Left lung (tissue), 10 donors: ENCODE measurements around the gene C11orf16. TPM values are rescaled to one million over a fixed set of nuclear protein-coding genes. Genes with fewer than 3 reads are reported as not detected.

ENCODE experiments used
- ATAC-seq: fragments of 200-7000 bp; cut with Tn5 transposase; one replicate; pipeline ENCODE4 v1.9.1; 2020; ENCODE audit warnings: moderate library complexity
- DNase-seq, 4 donors: peaks; one replicate each; pipeline ENCODE4 v3.0.0-alpha.2; 2013 to 2020
- H3K27ac ChIP-seq, 2 donors: fragments of 200-600 bp; sonication (generic) in 1 of 2; one replicate each; pipeline versions ENCODE4 v1.5.0 to v1.8.0; 2020 to 2021
- H3K27me3 ChIP-seq, 2 donors: fragments of 200-600 bp; sonication (generic) in 1 of 2; one replicate each; pipeline versions ENCODE4 v1.5.0 to v1.8.0; 2020 to 2021
- H3K36me3 ChIP-seq, 2 donors: fragments of 200-600 bp; sonication (generic) in 1 of 2; one replicate each; pipeline versions ENCODE4 v1.5.0 to v1.8.0; 2020 to 2021
- H3K4me1 ChIP-seq, 2 donors: fragments of 200-600 bp; one replicate each; pipeline ENCODE4 v1.8.0; 2021
- H3K4me3 ChIP-seq, 2 donors: fragments of 200-600 bp; sonication (generic) in 1 of 2; one replicate each; pipeline versions ENCODE4 v1.5.0 to v1.8.0; 2020 to 2021; ENCODE audit warnings: mild to moderate bottlenecking in 1 of 2
- H3K9me3 ChIP-seq, 2 donors: fragments of 200-600 bp; sonication (generic) in 1 of 2; one replicate each; pipeline versions ENCODE4 v1.5.0 to v1.8.0; 2020 to 2021
- intact Hi-C, 2 donors: fragments of 100-400 bp; cut with DNase I; formaldehyde crosslinking; loops; one replicate each; pipeline versions ENCODE4 v1.11.2 to v1.14.2; 2022
- polyA plus RNA-seq, 6 donors: library from polyadenylated mRNA; unstranded; fragments of 120-200 nt; gene quantifications; one replicate each; pipeline ENCODE4 v1.2.1, GENCODE V29; 2013; ENCODE audit not compliant: insufficient read length in 6 of 6
- total RNA-seq, 2 donors: library from RNA; stranded (reverse); fragmentation: NEBNext Ultra II Directional; extraction: Animal tissue kit (Norgen Biotek cat#: 25700); gene quantifications; one replicate each; pipeline ENCODE4 v1.2.1, GENCODE V29; 2021
- TF ChIP-seq, protein P1 (sequence below), 2 donors: fragments of 200-600 bp; sonication (generic) in 1 of 2; IDR thresholded peaks; one replicate each; pipeline versions ENCODE4 v1.5.0 to v1.8.0; 2021; ENCODE audit warnings: antibody characterized with exemption in 2 of 2
- donor health status: DM: no; HTN: yes; CAD: no.
- donor health status: DM: no; HTN: no; CAD: no.

The C11orf16 gene
- total and polyA plus RNA-seq, 8 donors = 1.5 to 8.1 (median 4.2) TPM; not detected in 1

- intact Hi-C loops = no loop called here
- TF ChIP-seq, protein P1, sequence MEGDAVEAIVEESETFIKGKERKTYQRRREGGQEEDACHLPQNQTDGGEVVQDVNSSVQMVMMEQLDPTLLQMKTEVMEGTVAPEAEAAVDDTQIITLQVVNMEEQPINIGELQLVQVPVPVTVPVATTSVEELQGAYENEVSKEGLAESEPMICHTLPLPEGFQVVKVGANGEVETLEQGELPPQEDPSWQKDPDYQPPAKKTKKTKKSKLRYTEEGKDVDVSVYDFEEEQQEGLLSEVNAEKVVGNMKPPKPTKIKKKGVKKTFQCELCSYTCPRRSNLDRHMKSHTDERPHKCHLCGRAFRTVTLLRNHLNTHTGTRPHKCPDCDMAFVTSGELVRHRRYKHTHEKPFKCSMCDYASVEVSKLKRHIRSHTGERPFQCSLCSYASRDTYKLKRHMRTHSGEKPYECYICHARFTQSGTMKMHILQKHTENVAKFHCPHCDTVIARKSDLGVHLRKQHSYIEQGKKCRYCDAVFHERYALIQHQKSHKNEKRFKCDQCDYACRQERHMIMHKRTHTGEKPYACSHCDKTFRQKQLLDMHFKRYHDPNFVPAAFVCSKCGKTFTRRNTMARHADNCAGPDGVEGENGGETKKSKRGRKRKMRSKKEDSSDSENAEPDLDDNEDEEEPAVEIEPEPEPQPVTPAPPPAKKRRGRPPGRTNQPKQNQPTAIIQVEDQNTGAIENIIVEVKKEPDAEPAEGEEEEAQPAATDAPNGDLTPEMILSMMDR (IDR thresholded peaks at IDR 0.05) = no peak
- H3K27ac ChIP-seq = no peak overlapping the region
- no peak for DNase-seq
- no peak overlapping the region for H3K4me3 ChIP-seq
- ATAC-seq = no peak
- no peaks in the 10 kb centered on the region for H3K4me1 ChIP-seq
- no peaks in the 10 kb centered on the region for H3K27me3 ChIP-seq
- no peaks in the 10 kb centered on the region for H3K36me3 ChIP-seq
- H3K9me3 ChIP-seq = no peaks in the 10 kb centered on the region
Measured at GRCh38 chr11:8971196-8971923, 38.6 kb upstream of the C11orf16 start.

DNA sequence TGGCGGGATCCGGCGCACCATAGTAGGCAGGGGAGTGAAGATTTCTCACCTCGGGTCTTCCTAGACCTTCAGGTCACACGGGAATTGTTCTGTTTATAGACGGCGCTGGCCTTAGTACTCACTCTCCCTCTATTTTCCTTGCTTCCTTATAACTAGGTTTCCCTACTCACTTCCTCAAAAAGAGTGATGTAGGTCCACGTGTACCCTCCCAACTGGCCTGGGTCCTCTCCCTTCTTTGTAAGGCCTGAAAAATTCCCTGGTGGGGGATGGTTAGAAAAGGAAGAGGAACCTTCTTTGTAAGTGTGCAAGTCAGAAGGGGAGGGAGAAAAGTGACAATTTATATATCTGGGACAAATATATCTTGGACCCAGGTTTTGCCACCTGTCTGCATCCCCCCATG lies 34.4 kb upstream of the C11orf16 start:
- Histone ChIP-seq H3K27ac (no peak overlapping the region), H3K27me3 (no peaks in the 10 kb centered on the region), H3K36me3 (no peaks in the 10 kb centered on the region), H3K4me3 (no peak overlapping the region), H3K9me3 (no peaks in the 10 kb centered on the region), H3K4me1 (peaks cover 9 to 25% of the 10 kb centered on the region in 2 donors)
- TF ChIP-seq, protein P1 (IDR thresholded peaks at IDR 0.05) = no peak
- DNase-seq = no peak
- intact Hi-C loops = no loop called here
- no peak for ATAC-seq

DNA sequence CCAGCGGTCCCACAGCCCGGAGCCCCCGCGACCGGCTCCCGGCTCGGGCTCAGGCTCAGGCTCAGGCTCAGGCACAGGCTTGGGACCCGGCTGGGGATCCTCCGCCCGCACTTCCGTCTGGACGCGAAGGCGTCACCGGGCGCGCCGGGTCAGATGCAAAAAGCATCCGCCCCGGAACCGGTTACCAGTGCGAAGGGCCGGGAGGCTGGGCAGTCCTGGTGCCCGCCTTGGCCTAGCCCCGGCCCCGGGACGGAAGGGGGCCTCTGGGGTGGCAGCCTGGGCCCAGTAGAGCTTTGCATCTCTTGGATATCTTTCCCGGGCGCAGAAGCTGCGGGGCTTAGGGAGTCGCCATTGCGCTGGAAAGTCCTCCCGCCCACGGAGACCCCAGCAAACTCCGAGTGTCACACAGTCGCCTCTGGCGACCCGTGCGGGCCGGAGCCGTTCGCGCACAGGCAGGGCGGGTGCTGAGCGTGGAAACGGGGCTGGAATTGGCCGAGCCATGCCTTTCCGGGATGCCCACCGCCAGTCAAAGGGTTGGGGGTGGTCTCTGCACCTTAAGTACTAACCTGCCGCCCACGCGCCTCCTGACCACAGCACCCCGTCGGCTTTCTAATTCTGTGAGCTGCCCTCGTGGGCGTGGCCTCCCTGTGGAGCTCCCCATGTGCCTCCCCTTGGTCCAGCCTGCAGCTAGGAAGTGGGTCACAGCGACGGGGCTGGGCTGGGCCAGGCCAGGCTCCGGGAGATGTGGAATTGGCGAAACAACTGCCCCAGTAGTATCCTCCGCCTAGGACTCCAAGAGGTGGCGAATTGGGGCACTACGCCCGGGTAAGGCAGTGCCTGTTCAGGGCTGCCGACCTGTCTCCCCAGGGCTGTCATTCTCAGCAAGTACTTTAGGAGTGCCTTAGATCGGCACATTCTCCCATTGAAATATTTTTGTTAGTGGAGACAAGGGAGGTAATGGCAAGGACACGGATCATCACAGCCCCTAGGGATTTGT lies 31.9 kb upstream of the C11orf16 start, which contains the start of gene TMEM9B:
TSS of gene TMEM9B (minus strand) at position 119 of the 997 bp plus-strand sequence. CDS start 129 bp downstream, outside the sequence.
- peak within 1 kb of the TSS; percentile 96 to 98 for H3K27ac ChIP-seq
- TF ChIP-seq, protein P1 (IDR thresholded peaks at IDR 0.05) = no peak
- no peaks in the 10 kb centered on the region for H3K27me3 ChIP-seq
- ATAC-seq (peak; percentile 95), DNase-seq (peak; percentile 87 to 98 (median 94))
- H3K4me1 ChIP-seq = peaks cover 15 to 50% of the 10 kb centered on the region in 2 donors
- H3K4me3 ChIP-seq = peak within 1 kb of the TSS; percentile 81 to 85
- H3K9me3 ChIP-seq = no peaks in the 10 kb centered on the region
- intact Hi-C loops = no loop called here
- no peaks in the 10 kb centered on the region for H3K36me3 ChIP-seq

- ATAC-seq (peak; percentile 80), DNase-seq (peak in 2 of 4 donors; percentile 87 to 95)
- no peaks in the 10 kb centered on the region for H3K27me3 ChIP-seq
- intact Hi-C loops = no loop called here
- TF ChIP-seq, protein P1 (IDR thresholded peaks at IDR 0.05) = no peak
- H3K27ac ChIP-seq = peak overlapping the region; percentile 96 to 98
- no peaks in the 10 kb centered on the region for H3K9me3 ChIP-seq
- peaks cover 18 to 59% of the 10 kb centered on the region in 2 donors for H3K4me1 ChIP-seq
- peak overlapping the region; percentile 81 to 85 for H3K4me3 ChIP-seq
- no peaks in the 10 kb centered on the region for H3K36me3 ChIP-seq
Measured at GRCh38 chr11:8963569-8964323, 31.0 kb upstream of the C11orf16 start.
